ACC112 (cell line): ENCODE measurements around the gene SLC35B2.
A peak's percentile ranks its signal among the peaks of the same experiment; 100 is the strongest.

Experiments
- H2AFZ ChIP-seq: fragments of 200-600 bp; sonication (generic); one replicate; pipeline ENCODE4 v1.6.0; 2017; ENCODE audit warnings: antibody characterized with exemption, low read length; ENCODE audit not compliant: unreplicated experiment
- H3K27ac ChIP-seq: fragments of 200-600 bp; sonication (generic); 2 replicates; pipeline ENCODE4 v1.5.1; 2014; ENCODE audit warnings: low read depth, mild to moderate bottlenecking, antibody characterized with exemption, low read length, moderate library complexity
- H3K27me3 ChIP-seq: fragments of 200-600 bp; sonication (generic); 2 replicates; pipeline ENCODE4 v1.6.1; 2014; ENCODE audit warnings: mild to moderate bottlenecking, antibody characterized with exemption, low read length, moderate library complexity, mixed read lengths; ENCODE audit not compliant: insufficient read depth
- H3K36me3 ChIP-seq: fragments of 200-600 bp; sonication (generic); 2 replicates; pipeline ENCODE4 v1.6.1; 2016; ENCODE audit warnings: mild to moderate bottlenecking, antibody characterized with exemption, low read length, moderate library complexity, mixed read lengths; ENCODE audit not compliant: insufficient read depth
- H3K4me1 ChIP-seq: fragments of 200-600 bp; sonication (generic); one replicate; pipeline ENCODE4 v1.6.1; 2016; ENCODE audit warnings: low read length, mixed read lengths; ENCODE audit not compliant: insufficient read depth, unreplicated experiment, control insufficient read depth
- H3K4me3 ChIP-seq: fragments of 200-600 bp; sonication (generic); 2 replicates; pipeline ENCODE4 v1.5.1; 2014; ENCODE audit warnings: mild to moderate bottlenecking, low read depth, low read length
- H3K79me2 ChIP-seq: fragments of 200-600 bp; sonication (generic); one replicate; pipeline ENCODE4 v1.6.0; 2016; ENCODE audit warnings: low read length; ENCODE audit not compliant: control insufficient read depth, unreplicated experiment, insufficient read depth

SLC35B2 gene

GRCh38 chr6:44219053-44219814 is 38.1 kb downstream of the SLC35B2 start:
- peaks cover 39% of the 10 kb centered on the region for H3K4me1 ChIP-seq
- H3K79me2 ChIP-seq, result no peaks in the 10 kb centered on the region
- peak overlapping the region; percentile 16; the same call in 1 of the 2 replicates for H3K27ac ChIP-seq
- H3K36me3 ChIP-seq, result no peaks in the 10 kb centered on the region
- H3K27me3 ChIP-seq, result no peaks in the 10 kb centered on the region
- peak overlapping the region; percentile 14 for H2AFZ ChIP-seq
- H3K4me3 ChIP-seq, result peak overlapping the region; percentile 82

DNA sequence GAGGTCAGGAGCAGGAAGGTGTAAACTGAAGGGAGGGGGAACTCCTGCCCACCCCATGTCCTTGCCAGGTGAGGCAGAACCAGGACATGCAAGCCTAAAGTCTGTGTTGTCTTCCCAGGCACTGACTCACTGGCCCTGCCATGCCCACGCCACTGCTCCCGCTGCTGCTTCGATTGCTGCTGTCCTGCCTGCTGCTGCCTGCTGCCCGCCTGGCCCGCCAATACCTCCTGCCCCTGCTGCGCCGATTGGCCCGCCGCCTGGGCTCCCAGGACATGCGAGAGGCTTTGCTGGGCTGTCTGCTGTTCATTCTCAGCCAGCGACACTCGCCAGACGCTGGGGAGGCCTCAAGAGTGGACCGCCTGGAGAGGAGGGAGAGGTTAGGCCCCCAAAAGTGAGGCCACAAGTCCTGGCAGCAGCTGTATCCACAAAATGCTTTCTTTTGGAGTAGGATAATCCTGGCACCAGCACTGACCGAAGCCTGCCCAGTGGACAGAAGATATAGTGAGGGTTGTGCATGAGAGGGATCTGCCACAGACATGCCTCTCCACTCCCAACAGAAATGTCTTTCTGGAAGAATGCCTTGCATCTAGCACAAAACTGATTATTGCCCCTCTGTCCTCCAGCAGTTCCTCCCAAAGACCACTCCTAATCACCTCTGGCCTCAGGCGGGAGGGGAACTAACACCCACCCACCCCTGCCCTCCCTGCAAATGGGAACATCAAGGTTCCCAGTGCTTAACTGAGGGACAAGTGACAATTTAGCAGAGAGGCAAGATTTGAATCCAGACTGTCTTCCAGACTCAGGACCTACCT is 39.8 kb downstream of the SLC35B2 start:
- Histone ChIP-seq H3K27me3 (no peaks in the 10 kb centered on the region), H3K79me2 (no peaks in the 10 kb centered on the region), H3K27ac (no peak overlapping the region), H3K36me3 (no peaks in the 10 kb centered on the region), H3K4me3 (no peak overlapping the region), H2AFZ (no peak overlapping the region), H3K4me1 (peaks cover 34% of the 10 kb centered on the region)

DNA sequence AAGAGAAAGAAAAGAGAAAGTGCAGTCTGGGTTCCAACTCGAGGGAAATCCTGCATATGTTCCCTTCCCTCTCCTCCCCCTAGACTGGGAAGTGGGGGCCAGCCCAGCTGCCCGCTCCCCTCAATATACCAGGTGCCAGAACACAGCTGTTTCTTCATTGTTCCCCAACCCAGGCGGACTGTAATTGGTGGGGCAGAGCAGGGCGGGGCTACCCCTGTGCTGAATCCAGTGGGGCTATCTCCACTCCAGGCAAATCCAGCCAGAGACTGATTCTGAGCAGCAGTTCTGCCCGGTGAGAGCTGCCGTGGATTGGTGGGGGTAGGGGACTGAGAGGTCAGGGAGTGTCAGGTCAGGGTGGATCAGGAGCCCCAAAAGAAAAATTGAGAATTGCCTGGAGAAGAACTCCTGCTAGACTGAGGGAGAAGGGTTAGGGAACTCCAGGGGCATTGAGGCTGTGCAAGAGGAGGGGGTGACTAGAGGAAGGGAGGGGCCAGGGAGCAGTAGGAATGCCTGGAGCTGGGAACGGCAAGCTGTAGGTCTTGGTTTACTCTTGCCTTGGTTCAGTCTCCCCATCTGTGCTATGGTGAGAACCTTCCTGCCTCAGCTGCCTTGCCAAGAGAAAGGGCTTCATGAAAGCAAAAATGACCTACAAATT is 40.5 kb downstream of the SLC35B2 start, which contains the start of gene MYMX:
Gene MYMX (plus strand): TSS at position 250 of the 655 bp plus-strand sequence. CDS start 546 bp downstream, outside the sequence.
- Histone ChIP-seq H3K36me3 (no peaks in the 10 kb centered on the region), H3K4me3 (no peak within 1 kb of the TSS), H3K27me3 (no peaks in the 10 kb centered on the region), H2AFZ (no peak within 1 kb of the TSS), H3K79me2 (no peaks in the 10 kb centered on the region), H3K4me1 (peaks cover 28% of the 10 kb centered on the region), H3K27ac (no peak within 1 kb of the TSS)

- no peak overlapping the region for H3K4me3 ChIP-seq
- no peak overlapping the region for H2AFZ ChIP-seq
- H3K79me2 ChIP-seq, result no peaks in the 10 kb centered on the region
- H3K27me3 ChIP-seq, result no peaks in the 10 kb centered on the region
- no peaks in the 10 kb centered on the region for H3K36me3 ChIP-seq
- no peak overlapping the region for H3K27ac ChIP-seq
- peaks cover 19% of the 10 kb centered on the region for H3K4me1 ChIP-seq
These were observed 43.0 kb downstream of the SLC35B2 start for GRCh38 chr6:44214307-44214706.

DNA sequence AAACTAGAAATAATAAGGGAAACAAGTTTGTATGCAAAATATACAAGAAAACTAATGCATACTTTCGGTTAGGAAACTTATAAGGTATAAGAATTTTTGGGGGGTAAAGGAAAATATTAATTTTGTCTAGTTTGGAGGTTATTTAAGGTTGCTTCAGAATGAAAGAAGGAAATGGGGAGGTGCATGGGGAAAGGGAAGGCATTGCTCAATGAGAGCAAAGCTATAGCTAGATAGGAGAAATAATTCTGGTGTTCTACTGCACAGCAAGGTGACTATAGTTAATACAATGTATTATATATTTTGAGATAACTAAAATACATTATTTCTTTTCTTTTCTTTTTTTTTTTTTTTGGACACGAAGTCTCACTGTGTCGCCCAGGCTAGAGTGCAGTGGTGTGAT is 46.0 kb downstream of the SLC35B2 start:
- Histone ChIP-seq H3K4me1 (no peaks in the 10 kb centered on the region), H3K79me2 (no peaks in the 10 kb centered on the region), H3K36me3 (no peaks in the 10 kb centered on the region), H3K4me3 (no peak overlapping the region), H3K27ac (no peak overlapping the region), H2AFZ (no peak overlapping the region), H3K27me3 (no peaks in the 10 kb centered on the region)

DNA sequence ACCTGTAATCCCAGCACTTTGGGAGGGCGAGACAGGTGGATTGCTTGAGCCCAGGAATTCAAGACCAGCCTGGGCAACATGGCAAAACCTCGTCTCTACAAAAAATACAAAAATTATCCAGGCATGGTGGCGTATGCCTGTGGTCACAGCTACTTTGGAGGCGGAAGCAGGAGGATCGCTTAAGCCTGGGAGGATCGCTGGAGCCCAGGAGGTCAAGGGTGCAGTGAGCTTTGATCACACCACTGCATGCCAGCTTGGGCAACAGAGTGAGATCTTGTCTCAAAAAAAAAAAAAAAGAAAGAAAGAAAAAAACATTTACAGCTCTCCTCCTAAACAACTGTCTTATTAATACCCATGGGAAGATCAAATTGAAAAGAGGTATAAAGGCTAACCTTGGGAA is 49.4 kb downstream of the SLC35B2 start:
- Histone ChIP-seq H3K27me3 (no peaks in the 10 kb centered on the region), H3K36me3 (no peaks in the 10 kb centered on the region), H3K4me3 (no peak overlapping the region), H3K4me1 (no peaks in the 10 kb centered on the region), H3K79me2 (no peaks in the 10 kb centered on the region), H3K27ac (no peak overlapping the region), H2AFZ (no peak overlapping the region)
